Measurements from ENCODE around the gene AATK.

DNA sequence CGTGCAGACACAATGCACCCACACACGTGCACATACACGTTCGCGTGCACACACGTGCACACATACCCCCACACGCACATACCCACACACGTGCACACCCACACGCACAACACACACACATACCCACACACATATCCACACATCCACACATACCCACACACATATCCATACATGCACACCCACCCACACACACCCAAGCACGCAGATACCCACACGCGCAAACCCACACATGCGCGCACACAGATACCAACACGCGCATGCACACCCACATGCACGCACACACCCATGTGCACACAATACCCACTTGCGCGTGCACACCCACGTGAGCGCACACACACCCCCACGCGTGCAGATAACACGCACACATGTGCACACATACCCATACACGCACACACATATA is 27.5 kb downstream of the AATK start:
- TF ChIP-seq TAF1 (IDR thresholded peaks at IDR 0.05; ENCODE audit: borderline replicate concordance, low read depth, low read length) (no peak), POLR2A (IDR thresholded peaks at IDR 0.05; ENCODE audit: low read depth, low read length) (no peak), POLR2AphosphoS5 (IDR thresholded peaks at IDR 0.05; ENCODE audit: low read depth, low read length) (no peak)
